SK-N-SH (cell line): ENCODE results near the gene FADS1. TPM values are rescaled to one million over a fixed set of nuclear protein-coding genes. Genes with fewer than 3 reads are reported as not detected.

Experiments
- CTCF ChIA-PET: fragments of 300-600, 350-600 bp; formaldehyde crosslinking; extraction: SDS; loops from one replicate; lab custom pipeline; 2021; lab: Yijun Ruan, JAX
- POLR2A ChIA-PET: fragments of 350-600 bp; sonication (Branson Sonifier 250); formaldehyde crosslinking; extraction: SDS; loops from one replicate; lab custom pipeline; 2020; ENCODE audit warnings: antibody characterized with exemption, inconsistent platforms; lab: Yijun Ruan, JAX
- DNase-seq: peaks from one replicate; pipeline ENCODE4 v3.0.0; 2012
- H2AFZ ChIP-seq: fragments of 200-600 bp; sonication (generic); 2 replicates; pipeline ENCODE4 v1.8.1; 2016; ENCODE audit warnings: antibody characterized with exemption, mild to moderate bottlenecking, low read depth
- H3F3A ChIP-seq: fragments of 200-600 bp; sonication (generic); replicated peaks from 2 replicates; pipeline ENCODE3; 2016; ENCODE audit warnings: antibody characterized with exemption, mild to moderate bottlenecking; ENCODE audit not compliant: insufficient read depth
- H3K27ac ChIP-seq, 2 experiments: fragments of 200-500 bp in 1 of 2; fragments of 200-600 bp in 1 of 2; sonication (Bioruptor generic) in 1 of 2; sonication (generic), shearing (Covaris generic) in 1 of 2; 2 replicates each; pipeline versions ENCODE4 v1.5.1 to v1.6.1; 2014 to 2016; ENCODE audit warnings: low read depth in 2 of 2, inconsistent platforms in 1 of 2, low read length in 1 of 2, mild to moderate bottlenecking in 1 of 2, mixed read lengths in 1 of 2
- H3K27me3 ChIP-seq: fragments of 200-600 bp; sonication (generic), shearing (Covaris generic); 2 replicates; pipeline ENCODE4 v1.6.1; 2016; ENCODE audit warnings: mixed run types; ENCODE audit not compliant: insufficient read depth
- H3K36me3 ChIP-seq, 2 experiments: fragments of 200-500 bp in 1 of 2; fragments of 200-600 bp in 1 of 2; sonication (Bioruptor generic) in 1 of 2; sonication (generic) in 1 of 2; replicated peaks in 1 of 2; 2 replicates each; pipeline versions ENCODE3 to v1.5.1; 2014 to 2016; ENCODE audit warnings: low read length in 1 of 2, mild to moderate bottlenecking in 1 of 2; ENCODE audit not compliant: insufficient read depth in 2 of 2, control insufficient read depth in 1 of 2
- H3K4me1 ChIP-seq, 2 experiments: fragments of 200-500 bp in 1 of 2; fragments of 200-600 bp in 1 of 2; sonication (Bioruptor generic) in 1 of 2; sonication (generic), shearing (Covaris generic) in 1 of 2; 2 replicates each; pipeline versions ENCODE4 v1.5.1 to v1.6.1; 2014 to 2016; ENCODE audit warnings: low read depth in 1 of 2, low read length in 1 of 2, mixed run types in 1 of 2; ENCODE audit not compliant: insufficient read depth in 2 of 2, control insufficient read depth in 1 of 2
- H3K4me2 ChIP-seq: fragments of 200-600 bp; sonication (generic), shearing (Covaris generic); 2 replicates; pipeline ENCODE4 v1.6.1; 2017; ENCODE audit warnings: mixed run types
- H3K4me3 ChIP-seq, 2 experiments: fragments of 200-500 bp in 1 of 2; fragments of 200-600 bp in 1 of 2; sonication (Bioruptor generic) in 1 of 2; sonication (generic), shearing (Covaris generic) in 1 of 2; 2 replicates each; pipeline versions ENCODE4 v1.5.1 to v1.8.1; 2014 to 2016; ENCODE audit warnings: low read depth in 2 of 2, inconsistent platforms in 1 of 2, low read length in 1 of 2, mild to moderate bottlenecking in 1 of 2, mixed read lengths in 1 of 2, moderate library complexity in 1 of 2
- H3K79me2 ChIP-seq: fragments of 200-600 bp; sonication (generic); 2 replicates; pipeline ENCODE4 v1.8.1; 2017; ENCODE audit warnings: mild to moderate bottlenecking; ENCODE audit not compliant: insufficient read depth
- H3K9ac ChIP-seq: fragments of 200-600 bp; sonication (generic); 2 replicates; pipeline ENCODE4 v1.6.1; 2017; ENCODE audit warnings: mixed run types
- H3K9me2 ChIP-seq: fragments of 200-600 bp; sonication (generic); 2 replicates; pipeline ENCODE4 v1.6.1; 2017; ENCODE audit warnings: mixed run types
- H3K9me3 ChIP-seq: fragments of 200-600 bp; sonication (generic); 2 replicates; pipeline ENCODE4 v1.6.1; 2017; ENCODE audit warnings: mixed run types, mild to moderate bottlenecking, moderate library complexity
- H4K20me1 ChIP-seq: fragments of 200-600 bp; sonication (generic); 2 replicates; pipeline ENCODE4 v1.6.1; 2017; ENCODE audit warnings: mild to moderate bottlenecking, mixed run types; ENCODE audit not compliant: insufficient read depth
- EP300 ChIP-seq, 2 experiments: IDR thresholded peaks; 2 replicates each; pipeline versions ENCODE4 v1.4.0 to v1.6.1; 2012; ENCODE audit warnings: borderline replicate concordance in 1 of 2, low read depth in 1 of 2, low read length in 1 of 2
- FOXJ3 ChIP-seq: sonication (generic); formaldehyde crosslinking; IDR thresholded peaks from 2 replicates; pipeline ENCODE4 v1.5.1; 2020; ENCODE audit warnings: mild to moderate bottlenecking, missing genetic modification reagents
- JUND ChIP-seq: IDR thresholded peaks from 2 replicates; pipeline ENCODE4 v1.4.0; 2012
- MEF2A ChIP-seq: IDR thresholded peaks from 2 replicates; pipeline ENCODE4 v1.4.0; 2012; ENCODE audit warnings: low read depth, borderline replicate concordance
- NFIC ChIP-seq: IDR thresholded peaks from 2 replicates; pipeline ENCODE4 v1.4.0; 2012; ENCODE audit warnings: borderline replicate concordance
- NRF1 ChIP-seq: IDR thresholded peaks from 2 replicates; pipeline ENCODE4 v1.6.1; 2012; ENCODE audit warnings: low read depth, mild to moderate bottlenecking, low read length
- RAD21 ChIP-seq: IDR thresholded peaks from 2 replicates; pipeline ENCODE4 v1.6.1; 2012; ENCODE audit warnings: mild to moderate bottlenecking, low read length
- RCOR1 ChIP-seq: fragments of 150-350 bp; IDR thresholded peaks from 2 replicates; pipeline ENCODE4 v1.6.1; 2017; ENCODE audit warnings: antibody characterized with exemption, low read length
- RFX5 ChIP-seq: IDR thresholded peaks from 2 replicates; pipeline ENCODE4 v1.6.1; 2012; ENCODE audit warnings: mild to moderate bottlenecking, improper control_type of control experiment, low read length
- TCF12 ChIP-seq: IDR thresholded peaks from 2 replicates; pipeline ENCODE4 v1.4.0; 2012
- YY1 ChIP-seq: IDR thresholded peaks from 2 replicates; pipeline ENCODE4 v1.4.0; 2012; ENCODE audit warnings: low read depth, mild to moderate bottlenecking
- WGBS: methylation state at CpG from one replicate; pipeline ENCODE4 v1.1.6; 2017; ENCODE audit warnings: low lambda C conversion rate; 5-methylcytosine and 5-hydroxymethylcytosine counted together
- polyA plus RNA-seq, 3 experiments: library from polyadenylated mRNA; depleted of rRNA; stranded (reverse); fragments of >200 nt; gene quantifications; 2 replicates each; pipeline ENCODE4 v1.2.3, GENCODE V29; 2012
- TF ChIP-seq, protein P1 (sequence below): fragments of 150-350 bp; IDR thresholded peaks from 2 replicates; pipeline ENCODE4 v1.6.1; 2017; ENCODE audit warnings: antibody characterized with exemption, low read length, low read depth, borderline replicate concordance
- TF ChIP-seq, protein P2 (sequence below): IDR thresholded peaks from 2 replicates; pipeline ENCODE4 v1.6.1; 2012; ENCODE audit warnings: mild to moderate bottlenecking, low read depth, low read length, moderate library complexity
- TF ChIP-seq, protein P3 (sequence below): IDR thresholded peaks from 2 replicates; pipeline ENCODE4 v1.4.0; 2012; ENCODE audit warnings: low read depth, borderline replicate concordance
- TF ChIP-seq, protein P4 (sequence below): fragments of 200-600 bp; sonication (generic); IDR thresholded peaks from 2 replicates; pipeline ENCODE4 v1.6.1; 2017; ENCODE audit warnings: antibody characterized with exemption, mild to moderate bottlenecking, moderate library complexity

The FADS1 gene
- polyA plus RNA-seq, 1 of the 3 experiments (the other 2 are of a cell fraction) = 20.6 TPM

DNA sequence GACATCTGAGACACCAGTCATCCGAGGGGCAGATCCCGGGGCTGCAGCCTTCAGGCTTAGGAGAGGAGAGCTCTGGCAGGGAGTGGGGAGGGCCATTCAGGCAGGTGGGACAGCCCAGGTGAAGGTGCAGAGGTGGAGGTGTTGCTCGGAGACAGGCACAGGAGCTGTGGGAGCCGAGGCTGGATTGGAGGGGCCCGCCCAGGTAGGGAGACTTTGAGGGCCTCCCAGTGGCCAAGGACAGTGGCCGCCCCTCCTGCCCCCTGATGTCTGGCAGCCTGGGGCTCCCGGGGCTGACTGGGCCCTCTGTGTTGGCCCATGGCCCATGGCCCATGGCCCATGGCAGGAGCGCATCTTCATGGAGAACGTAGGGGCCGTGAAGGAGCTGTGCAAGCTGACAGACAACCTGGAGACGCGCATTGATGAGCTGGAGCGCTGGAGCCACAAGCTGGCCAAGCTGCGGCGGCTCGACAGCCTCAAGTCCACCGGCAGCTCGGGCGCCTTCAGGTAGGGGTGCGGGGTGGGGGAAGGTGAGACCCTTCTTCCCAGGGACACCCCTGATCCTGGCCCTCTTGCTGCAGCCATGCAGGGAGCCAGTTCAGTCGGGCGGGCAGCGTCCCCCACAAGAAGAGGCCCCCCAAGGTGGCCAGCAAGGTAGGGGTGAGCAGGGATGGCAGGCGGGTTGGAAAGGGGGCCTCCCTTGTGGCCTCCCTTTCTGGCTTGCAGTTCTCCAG, 37.7 kb downstream of the FADS1 start:
- ChIA-PET CTCF (interaction anchor here (1.0 to 10.8 kb wide), 8 partner anchors 9 to 37 kb away, joined by 3 to 78 read pairs (median 5); partner anchors contain the start of gene MYRF), POLR2A (no interaction called here)
- no peaks in the 10 kb centered on the region for H3F3A ChIP-seq
- TF ChIP-seq FOXJ3 (CRISPR knock-in tag) = no peak
- TF ChIP-seq RFX5 = no peak
- TF ChIP-seq, protein P1, sequence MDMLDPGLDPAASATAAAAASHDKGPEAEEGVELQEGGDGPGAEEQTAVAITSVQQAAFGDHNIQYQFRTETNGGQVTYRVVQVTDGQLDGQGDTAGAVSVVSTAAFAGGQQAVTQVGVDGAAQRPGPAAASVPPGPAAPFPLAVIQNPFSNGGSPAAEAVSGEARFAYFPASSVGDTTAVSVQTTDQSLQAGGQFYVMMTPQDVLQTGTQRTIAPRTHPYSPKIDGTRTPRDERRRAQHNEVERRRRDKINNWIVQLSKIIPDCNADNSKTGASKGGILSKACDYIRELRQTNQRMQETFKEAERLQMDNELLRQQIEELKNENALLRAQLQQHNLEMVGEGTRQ = no peak
- no peak for TF ChIP-seq EP300 (IDR thresholded peaks at IDR 0.05; ENCODE audit: borderline replicate concordance in 1 of 2, low read depth in 1 of 2, low read length in 1 of 2)
- no peak for TF ChIP-seq RAD21
- TF ChIP-seq, protein P2, sequence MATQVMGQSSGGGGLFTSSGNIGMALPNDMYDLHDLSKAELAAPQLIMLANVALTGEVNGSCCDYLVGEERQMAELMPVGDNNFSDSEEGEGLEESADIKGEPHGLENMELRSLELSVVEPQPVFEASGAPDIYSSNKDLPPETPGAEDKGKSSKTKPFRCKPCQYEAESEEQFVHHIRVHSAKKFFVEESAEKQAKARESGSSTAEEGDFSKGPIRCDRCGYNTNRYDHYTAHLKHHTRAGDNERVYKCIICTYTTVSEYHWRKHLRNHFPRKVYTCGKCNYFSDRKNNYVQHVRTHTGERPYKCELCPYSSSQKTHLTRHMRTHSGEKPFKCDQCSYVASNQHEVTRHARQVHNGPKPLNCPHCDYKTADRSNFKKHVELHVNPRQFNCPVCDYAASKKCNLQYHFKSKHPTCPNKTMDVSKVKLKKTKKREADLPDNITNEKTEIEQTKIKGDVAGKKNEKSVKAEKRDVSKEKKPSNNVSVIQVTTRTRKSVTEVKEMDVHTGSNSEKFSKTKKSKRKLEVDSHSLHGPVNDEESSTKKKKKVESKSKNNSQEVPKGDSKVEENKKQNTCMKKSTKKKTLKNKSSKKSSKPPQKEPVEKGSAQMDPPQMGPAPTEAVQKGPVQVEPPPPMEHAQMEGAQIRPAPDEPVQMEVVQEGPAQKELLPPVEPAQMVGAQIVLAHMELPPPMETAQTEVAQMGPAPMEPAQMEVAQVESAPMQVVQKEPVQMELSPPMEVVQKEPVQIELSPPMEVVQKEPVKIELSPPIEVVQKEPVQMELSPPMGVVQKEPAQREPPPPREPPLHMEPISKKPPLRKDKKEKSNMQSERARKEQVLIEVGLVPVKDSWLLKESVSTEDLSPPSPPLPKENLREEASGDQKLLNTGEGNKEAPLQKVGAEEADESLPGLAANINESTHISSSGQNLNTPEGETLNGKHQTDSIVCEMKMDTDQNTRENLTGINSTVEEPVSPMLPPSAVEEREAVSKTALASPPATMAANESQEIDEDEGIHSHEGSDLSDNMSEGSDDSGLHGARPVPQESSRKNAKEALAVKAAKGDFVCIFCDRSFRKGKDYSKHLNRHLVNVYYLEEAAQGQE = no peak
- no peak for TF ChIP-seq JUND
- TF ChIP-seq NFIC = no peak
- no peak for TF ChIP-seq MEF2A
- TF ChIP-seq NRF1 = no peak
- H3K36me3 ChIP-seq = peaks cover 0 to under 1% of the 10 kb centered on the region in 2 experiments
- no peak overlapping the region for H3K4me2 ChIP-seq
- no peaks in the 10 kb centered on the region for H3K27me3 ChIP-seq
- no peak overlapping the region for H3K27ac ChIP-seq
- H3K9ac ChIP-seq = no peak overlapping the region
- no peak for DNase-seq
- no peaks in the 10 kb centered on the region for H3K9me3 ChIP-seq
- no peak overlapping the region for H2AFZ ChIP-seq
- no peaks in the 10 kb centered on the region for H3K9me2 ChIP-seq
- H3K79me2 ChIP-seq = no peaks in the 10 kb centered on the region
- H3K4me1 ChIP-seq = peaks cover 0 to 32% of the 10 kb centered on the region in 2 experiments; a peak in 1 of 4 replicates
- no peak overlapping the region for H3K4me3 ChIP-seq
- WGBS = 92% methylated on average over 5 of the region's 24 CpGs
- H4K20me1 ChIP-seq = no peaks in the 10 kb centered on the region

DNA sequence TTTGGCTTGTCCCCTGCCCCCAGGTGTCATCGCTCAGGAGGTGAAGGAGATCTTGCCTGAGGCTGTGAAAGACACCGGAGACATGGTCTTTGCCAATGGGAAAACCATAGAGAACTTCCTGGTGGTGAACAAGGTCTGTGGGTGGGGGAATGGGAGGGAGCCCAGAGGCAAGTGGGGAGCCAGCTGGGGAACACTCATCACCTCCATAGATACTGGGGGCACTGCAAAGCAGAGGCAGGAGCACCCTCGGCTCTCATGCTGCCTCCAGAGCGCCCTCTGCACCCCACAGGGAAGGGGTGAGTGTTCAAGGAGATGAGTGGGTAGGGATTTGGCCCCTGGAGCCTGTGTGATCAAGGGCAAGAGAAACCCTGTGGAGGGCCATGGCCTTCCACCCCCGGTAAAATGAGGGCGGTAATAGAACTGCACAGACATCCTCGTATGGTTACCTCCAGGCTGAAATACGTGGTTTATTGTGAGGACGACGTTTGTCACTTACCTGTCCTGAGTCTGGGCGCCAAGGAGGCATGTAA, 38.4 kb downstream of the FADS1 start:
- no peak for DNase-seq
- Histone ChIP-seq H3K36me3 (no peaks in the 10 kb centered on the region), H3K9me3 (no peaks in the 10 kb centered on the region), H3K4me1 (peaks cover 0 to 35% of the 10 kb centered on the region in 2 experiments; a peak in 1 of 4 replicates), H3K9ac (no peak overlapping the region), H3K27me3 (no peaks in the 10 kb centered on the region), H2AFZ (no peak overlapping the region), H3K4me2 (no peak overlapping the region), H3K4me3 (no peak overlapping the region), H3K27ac (no peak overlapping the region), H3K9me2 (no peaks in the 10 kb centered on the region), H3K79me2 (no peaks in the 10 kb centered on the region), H3F3A (no peaks in the 10 kb centered on the region), H4K20me1 (no peaks in the 10 kb centered on the region)
- ChIA-PET POLR2A (no interaction called here), CTCF (interaction anchor here (0.8 to 5.6 kb wide), 6 partner anchors 9 to 304 kb away, joined by 3 to 78 read pairs (median 4); no protein-coding TSS in a partner anchor)
- WGBS = 89% methylated on average over 9 of the region's 11 CpGs
- TF ChIP-seq RCOR1 = no peak
- TF ChIP-seq YY1 = no peak
- no peak for TF ChIP-seq TCF12
- TF ChIP-seq, protein P3, sequence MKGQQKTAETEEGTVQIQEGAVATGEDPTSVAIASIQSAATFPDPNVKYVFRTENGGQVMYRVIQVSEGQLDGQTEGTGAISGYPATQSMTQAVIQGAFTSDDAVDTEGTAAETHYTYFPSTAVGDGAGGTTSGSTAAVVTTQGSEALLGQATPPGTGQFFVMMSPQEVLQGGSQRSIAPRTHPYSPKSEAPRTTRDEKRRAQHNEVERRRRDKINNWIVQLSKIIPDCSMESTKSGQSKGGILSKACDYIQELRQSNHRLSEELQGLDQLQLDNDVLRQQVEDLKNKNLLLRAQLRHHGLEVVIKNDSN = no peak
- TF ChIP-seq, protein P2 = no peak
- TF ChIP-seq, protein P4, sequence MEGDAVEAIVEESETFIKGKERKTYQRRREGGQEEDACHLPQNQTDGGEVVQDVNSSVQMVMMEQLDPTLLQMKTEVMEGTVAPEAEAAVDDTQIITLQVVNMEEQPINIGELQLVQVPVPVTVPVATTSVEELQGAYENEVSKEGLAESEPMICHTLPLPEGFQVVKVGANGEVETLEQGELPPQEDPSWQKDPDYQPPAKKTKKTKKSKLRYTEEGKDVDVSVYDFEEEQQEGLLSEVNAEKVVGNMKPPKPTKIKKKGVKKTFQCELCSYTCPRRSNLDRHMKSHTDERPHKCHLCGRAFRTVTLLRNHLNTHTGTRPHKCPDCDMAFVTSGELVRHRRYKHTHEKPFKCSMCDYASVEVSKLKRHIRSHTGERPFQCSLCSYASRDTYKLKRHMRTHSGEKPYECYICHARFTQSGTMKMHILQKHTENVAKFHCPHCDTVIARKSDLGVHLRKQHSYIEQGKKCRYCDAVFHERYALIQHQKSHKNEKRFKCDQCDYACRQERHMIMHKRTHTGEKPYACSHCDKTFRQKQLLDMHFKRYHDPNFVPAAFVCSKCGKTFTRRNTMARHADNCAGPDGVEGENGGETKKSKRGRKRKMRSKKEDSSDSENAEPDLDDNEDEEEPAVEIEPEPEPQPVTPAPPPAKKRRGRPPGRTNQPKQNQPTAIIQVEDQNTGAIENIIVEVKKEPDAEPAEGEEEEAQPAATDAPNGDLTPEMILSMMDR = no peak
